CD4-positive, alpha-beta T cell treated with Interleukin-1 beta for 1 hour (primary cell): ENCODE data around the gene PDSS1.
"Not testable (repeated sequence)": the region's sequence is repeated elsewhere in the genome, so short reads cannot be mapped to it uniquely, and the experiment has no call there.

Source experiments
- DNase-seq, 2 donors: peaks; one replicate each; pipeline ENCODE4 v3.0.0-alpha.2; 2020 to 2022

PDSS1 gene, protein sequence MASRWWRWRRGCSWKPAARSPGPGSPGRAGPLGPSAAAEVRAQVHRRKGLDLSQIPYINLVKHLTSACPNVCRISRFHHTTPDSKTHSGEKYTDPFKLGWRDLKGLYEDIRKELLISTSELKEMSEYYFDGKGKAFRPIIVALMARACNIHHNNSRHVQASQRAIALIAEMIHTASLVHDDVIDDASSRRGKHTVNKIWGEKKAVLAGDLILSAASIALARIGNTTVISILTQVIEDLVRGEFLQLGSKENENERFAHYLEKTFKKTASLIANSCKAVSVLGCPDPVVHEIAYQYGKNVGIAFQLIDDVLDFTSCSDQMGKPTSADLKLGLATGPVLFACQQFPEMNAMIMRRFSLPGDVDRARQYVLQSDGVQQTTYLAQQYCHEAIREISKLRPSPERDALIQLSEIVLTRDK

DNA sequence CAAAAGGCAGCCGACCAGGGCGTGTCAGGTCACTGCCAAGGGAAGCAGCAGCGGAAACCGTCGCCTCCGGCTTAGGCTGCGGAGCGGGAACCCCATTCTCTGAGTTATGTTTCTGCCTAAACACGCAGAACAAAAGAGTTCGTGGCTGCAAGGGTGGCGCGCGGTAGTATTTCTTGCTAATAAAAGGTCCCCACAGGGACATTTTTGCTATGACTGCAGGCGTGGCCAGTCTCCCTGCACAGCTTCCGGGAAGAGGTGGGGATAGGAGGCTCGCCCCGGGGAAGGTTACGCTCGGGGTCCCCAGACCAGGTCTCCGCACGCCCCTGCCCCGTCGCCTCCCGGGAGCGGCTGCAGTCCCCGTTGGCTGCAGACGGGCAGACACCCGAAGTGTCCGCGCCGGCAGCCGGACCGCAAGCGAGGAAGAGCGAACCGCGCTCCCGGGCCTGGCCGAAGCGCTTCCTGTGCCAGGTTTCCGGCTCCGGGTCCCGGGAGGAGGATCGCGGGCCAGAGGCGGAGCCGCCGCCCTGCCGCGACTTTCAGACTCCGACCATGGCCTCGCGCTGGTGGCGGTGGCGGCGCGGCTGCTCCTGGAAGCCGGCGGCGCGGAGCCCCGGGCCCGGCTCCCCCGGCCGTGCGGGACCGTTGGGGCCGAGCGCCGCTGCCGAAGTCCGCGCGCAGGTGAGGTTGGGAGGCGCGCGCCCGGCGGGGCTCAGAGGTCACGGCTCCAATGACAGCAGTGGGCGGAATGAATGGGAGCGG lies at the start of gene PDSS1:
Gene PDSS1 (plus strand): TSS at position 539 of the 759 bp plus-strand sequence. CDS start 11 bp downstream, at position 550.
- DNase-seq = peak; percentile 52 to 64

DNA sequence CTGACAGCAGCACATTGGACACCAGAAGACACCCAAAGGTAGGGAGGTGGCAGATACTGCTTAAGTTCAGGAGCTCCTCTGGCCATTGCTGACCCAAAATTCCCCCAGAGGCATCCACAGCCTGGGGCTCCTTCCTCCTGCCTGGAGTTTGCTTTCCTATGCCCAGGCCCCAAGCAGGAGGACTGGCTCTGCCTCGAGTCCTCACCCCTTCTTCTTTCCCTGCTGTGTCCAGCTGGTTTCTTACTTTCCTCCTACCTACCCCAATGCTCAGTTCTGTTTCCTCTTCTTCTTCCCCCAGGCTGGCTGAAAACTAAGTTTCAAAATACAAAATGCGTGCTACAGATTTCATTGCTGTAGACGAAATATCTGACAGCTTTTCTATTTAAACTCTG lies 49.3 kb upstream of the PDSS1 start:
- DNase-seq = not testable (repeated sequence)

DNA sequence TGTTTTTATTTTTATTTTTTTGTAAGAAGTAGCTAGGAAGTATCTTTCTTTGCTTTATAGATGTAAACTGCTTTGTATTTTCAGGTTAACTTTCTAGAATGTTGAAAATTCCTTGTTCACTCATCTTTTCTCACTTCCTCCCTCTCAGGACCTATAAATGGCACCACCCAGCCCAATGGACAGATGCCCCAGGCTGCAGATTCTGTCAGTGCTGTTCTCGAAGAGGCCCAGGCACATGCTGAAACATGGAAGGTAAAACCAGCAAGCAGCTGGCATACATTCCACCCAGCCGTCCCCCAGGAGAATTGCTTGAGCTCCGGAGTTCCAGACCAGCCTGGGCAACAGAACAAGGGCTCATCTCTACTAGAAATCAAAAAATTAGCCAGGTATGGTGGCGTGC lies 47.1 kb upstream of the PDSS1 start:
- no peak for DNase-seq

DNA sequence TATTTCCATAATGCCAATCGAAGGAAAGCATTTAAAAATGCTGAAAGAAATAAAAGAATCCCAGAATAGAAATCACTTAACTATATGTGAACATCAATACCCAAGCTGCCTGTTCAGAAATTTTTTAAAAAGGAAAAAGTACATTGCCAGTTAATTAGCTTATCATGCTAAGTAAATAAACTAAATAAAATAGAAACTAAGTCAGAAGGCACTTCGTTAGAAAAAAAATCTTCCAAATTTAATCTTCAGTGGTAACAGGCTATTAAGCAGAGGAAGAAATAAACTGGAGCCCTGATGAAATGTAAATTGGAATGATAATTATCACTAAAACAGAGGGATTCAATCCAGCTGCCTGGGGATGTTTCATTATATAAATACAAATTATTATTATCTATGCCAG lies 46.0 kb upstream of the PDSS1 start:
- not testable (repeated sequence) for DNase-seq

DNA sequence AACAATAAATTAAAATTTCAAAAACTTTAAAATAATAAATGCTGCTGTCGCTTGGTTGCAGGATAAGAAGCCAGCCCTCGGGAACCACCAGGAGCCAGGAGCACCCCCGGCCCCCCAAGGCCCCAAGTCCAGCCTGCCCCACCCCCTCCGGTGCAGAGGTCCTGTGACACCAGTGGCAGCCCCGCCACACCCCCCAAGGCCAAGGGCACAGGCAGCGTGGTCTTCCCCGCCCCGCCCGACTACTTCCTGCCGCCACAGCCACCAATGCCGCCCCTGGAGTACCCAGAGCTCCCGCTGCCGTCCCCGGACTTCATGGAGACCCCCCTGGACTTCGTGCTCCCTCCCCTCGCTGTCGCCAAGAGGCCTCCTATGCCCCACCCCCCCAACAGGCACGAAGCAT lies 44.5 kb upstream of the PDSS1 start:
- DNase-seq = no peak

DNA sequence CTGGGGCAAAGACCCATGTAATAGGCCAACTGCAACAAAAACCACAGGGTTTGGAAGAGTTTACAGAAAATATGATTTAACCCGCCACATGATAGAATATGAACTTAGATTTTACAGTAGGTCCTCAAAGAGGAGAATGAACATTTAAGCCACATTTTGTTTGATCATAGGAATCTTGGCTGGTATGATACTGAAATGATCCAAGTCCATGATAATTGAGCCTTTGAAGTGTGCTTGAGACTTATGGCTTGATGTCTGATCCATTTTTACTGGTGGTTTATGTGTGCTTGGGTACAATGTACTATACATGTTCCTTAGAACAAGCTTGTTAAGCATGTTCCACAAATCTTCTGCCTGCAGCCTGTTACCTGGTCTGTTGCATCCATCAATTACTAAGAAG lies 41.8 kb upstream of the PDSS1 start:
- DNase-seq = no peak

DNA sequence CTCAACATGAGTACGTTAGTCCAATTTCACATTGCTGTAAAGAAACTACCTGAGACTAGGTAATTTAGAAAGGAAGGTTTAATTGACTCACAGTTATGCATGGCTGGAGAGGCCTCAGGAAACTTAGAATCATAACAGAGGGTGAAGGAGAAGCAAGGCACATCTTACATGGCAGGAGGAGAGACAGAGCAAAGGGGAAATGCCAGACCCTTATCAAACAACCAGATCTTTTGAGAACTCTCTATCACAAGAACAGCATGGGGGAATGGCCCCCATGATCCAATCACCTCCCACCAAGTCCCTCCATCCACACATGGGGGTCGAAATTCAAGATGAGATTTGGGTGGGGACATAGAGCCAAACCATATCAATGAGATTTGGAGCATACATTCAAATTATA lies 34.6 kb upstream of the PDSS1 start:
- DNase-seq = no peak

DNA sequence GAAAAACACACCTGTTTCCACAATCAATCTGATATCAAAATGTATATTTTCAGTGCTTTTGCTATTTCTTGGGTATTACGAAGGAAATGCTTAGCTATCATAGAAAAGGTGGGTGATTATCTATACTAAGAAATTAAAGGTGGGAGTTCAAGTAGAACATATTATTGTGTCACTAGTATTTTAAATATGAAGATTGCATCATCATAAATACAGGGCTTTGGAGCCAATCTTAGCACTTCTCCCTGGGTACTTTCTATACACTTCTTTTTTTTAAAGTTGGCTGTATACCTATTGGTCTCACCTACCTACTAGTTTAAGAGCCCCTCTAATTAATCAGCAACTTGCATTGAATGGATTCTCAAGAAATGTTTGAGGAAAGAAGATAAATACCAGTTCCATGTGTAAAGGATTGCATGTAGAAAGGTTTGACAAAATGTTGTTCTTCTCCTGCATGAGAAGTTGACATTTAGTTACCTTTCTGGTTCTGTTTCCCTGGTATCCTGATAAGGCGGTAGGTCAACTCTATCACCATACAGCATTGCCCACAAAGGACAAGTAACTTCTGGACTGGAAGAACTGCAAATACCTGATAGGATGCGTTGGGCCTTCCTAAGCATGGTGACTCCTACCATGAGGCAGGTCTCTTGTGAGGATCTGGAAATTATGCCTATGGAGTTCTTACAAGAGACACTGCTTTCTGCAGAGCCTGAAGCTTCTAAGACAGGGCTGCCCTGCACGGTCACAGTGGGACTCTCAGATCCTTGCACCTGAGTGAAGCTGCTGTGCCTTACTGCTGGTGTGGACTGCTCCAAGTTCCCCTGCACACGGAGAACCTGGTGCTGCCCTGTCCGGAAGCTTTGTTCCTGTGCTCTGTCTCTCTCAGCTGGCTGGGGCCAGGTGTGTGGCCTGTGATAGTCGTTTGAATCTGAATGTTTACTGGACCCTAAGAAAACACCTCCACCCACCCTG lies 32.1 kb upstream of the PDSS1 start:
- no peak for DNase-seq

DNA sequence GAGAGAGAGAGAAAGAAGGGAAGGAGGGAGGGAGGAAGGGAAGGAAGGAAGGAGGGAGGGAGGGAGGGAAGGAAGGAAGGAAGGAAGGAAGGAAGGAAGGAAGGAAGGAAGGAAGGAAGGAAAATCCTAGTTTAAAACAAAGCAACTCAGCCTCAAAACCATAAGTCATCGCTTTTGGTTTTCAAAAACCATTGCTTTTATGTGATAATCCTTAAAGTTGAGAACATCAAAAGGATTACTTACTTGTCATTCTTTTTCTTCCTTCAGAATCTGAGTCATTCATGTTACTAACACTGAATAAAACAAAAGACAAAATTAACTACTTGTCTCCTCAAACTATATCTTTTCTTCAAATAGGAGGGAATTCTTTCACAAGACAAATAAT lies 21.6 kb upstream of the PDSS1 start:
- no peak for DNase-seq

DNA sequence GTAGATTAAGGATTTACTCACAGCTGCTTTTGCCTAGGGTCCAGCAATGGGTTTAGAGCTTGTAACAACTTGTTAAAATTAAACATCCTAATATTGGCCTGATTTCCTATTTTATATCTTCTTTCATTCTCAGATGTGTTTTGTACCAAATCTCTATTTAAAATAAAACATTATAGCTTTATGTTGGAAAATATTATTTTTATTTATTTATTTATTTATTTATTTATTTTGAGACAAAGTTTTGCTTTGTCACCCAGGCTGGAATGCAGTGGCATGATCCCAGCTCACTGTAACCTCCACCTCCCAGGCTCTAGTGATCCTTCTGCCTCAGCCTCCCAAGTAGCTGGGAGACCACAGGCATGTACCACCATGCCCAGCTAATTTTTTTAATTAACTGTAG lies 17.9 kb upstream of the PDSS1 start:
- no peak for DNase-seq

DNA sequence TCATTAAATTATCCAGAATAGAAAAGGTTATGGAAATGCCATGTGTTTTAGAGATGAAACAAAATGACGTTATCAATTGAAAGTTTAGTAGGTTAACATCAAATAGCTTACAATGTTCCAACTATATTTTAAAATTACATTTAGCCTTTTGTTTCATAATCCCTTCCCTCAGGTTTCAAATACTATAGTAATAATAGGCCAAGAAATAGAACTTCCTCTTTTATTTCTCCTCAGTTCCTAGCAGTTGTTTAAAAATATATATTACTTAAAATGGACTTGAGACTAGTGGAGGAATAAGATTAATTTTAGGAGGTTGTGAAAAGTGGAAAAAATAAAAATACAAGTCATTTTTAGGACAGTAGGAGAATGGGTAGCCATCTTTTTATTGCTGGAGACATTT lies 16.4 kb upstream of the PDSS1 start:
- no peak for DNase-seq

DNA sequence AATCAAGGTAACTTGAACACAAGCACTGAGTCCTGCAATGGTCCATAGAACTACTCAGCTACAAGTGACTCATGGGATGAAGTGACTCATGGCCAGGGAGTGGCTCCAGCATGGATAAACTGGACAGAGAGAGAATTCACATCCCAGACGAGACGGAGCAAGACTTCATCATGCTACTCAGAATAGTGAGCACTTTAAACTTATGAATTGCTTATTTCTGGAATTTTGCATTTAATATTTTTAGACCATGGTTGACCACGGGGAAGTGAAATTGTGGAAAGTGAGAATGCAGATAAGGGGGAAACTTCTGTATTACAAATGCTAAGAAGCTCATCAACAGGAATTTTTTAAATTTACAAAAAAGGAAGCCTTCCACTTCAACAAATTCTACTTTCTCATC lies 15.5 kb upstream of the PDSS1 start:
- peak in 1 of 2 donors; percentile 43 for DNase-seq

DNA sequence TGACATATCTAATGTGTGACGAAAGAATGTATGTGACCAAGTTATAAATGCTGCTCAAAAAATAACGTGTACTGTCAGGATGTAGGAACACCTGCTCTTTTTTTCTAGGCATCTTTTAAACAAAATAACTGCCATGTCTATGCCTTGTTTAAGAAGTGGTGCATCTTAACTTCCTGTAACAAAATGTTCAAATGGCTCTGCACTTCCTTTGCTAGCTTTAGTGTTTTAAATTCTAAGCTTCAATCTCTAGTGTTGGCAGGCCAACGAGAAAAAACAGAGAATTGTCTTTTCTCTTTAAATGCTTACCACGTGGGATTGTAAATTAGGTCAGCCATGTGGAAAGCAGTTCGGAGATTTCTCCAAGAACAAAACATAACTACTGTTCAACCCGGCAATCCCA lies 14.6 kb upstream of the PDSS1 start:
- peak; percentile 6 to 36 for DNase-seq

DNA sequence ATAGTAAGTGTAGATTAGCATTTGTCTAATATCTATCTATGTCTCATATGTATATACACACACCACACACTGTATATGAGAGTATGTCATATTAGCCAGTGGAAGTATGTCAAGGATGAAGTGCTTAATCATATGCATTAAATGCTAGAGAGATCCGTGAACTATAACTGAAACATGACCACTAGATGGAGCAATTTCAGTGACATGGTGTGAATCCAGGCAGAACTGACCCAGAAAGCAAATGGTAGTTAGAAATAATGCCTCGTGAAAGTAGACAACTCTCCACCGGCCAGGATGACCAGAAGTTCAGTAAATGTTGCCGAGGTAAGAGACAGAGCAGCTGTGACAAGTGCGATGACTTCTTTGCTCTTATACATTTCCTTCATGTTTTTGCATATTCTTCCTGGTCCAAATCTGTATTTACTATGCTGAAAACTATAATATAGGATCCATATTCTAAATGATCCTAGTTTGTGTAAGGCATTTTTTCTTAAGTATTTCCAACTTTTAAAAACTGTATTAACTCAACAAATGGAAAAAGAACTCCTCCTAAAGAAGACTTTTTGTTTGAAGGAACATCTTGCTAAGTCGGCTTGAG lies 12.7 kb upstream of the PDSS1 start:
- DNase-seq = peak; percentile 9 to 62

DNA sequence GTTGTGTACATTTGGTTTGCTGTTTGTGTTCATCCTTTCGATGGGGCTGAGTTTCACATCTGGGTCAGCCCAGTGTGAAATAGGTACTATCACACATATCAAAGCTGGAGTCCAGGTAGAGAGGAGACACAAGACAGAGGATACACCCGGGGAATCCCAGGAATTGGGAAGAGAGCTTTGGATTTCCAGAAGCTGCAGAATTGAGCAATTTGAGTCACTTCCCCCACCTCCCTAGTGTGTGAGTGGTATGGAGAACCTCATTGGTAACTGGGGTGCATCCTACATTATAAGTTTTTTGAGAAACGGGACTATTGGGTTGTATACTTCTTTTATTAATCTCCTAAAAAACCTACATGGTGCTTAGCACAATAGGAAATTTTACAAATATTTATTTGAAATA lies 12.1 kb upstream of the PDSS1 start:
- DNase-seq = no peak

DNA sequence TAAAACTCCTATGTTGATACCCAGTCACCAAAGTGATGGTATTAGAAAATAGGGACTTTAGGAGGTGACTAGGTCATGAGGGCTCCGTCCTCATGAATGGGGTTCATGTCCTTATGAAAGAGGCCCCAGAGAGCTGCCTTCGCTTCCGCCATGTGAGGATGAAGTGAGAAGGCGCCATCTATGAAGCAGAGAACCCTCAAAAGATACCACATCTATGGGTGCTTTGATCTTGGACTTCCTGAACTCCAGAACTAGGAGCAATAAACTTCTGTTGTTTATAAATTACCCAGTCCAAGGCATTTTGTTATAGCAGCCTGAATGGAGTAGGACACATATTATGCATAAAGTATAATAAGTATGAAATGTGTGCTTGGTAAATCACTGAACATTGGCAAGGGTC lies 8.1 kb upstream of the PDSS1 start:
- peak in 1 of 2 donors; percentile 13 for DNase-seq

DNA sequence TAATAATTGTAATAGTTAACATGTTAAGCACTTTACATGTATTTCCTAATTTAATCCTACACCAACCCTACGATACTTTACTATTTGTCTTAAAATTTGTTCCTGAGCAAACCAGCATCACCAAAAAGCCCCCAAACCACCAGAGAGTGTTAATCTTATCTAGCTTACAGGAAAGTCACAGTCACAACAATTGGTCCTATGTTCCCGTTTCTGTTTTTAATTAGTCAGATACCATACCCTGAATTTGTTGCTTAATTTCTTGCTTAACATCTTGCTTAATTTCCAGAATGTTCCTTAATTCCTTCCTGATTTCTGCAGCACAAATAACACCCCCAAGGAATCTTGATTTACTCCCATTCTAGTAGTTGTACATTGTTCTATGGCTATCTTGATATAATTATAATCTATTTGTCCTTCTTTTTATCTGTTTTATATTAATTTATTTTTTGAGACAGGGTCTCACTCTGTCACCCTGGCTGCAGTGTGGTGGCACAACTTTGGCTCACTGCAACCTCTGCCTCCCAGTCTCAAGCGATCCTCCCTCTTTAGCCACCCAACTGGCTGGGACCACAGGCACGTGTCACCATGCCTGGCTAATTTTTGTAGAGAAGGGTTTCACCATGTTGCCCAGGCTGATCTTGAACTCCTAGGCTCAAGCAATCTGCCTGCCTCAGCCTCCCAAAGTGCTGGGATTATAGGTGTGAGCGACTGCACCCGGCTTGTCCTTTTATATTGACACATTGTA lies 6.6 kb upstream of the PDSS1 start:
- no peak for DNase-seq

DNA sequence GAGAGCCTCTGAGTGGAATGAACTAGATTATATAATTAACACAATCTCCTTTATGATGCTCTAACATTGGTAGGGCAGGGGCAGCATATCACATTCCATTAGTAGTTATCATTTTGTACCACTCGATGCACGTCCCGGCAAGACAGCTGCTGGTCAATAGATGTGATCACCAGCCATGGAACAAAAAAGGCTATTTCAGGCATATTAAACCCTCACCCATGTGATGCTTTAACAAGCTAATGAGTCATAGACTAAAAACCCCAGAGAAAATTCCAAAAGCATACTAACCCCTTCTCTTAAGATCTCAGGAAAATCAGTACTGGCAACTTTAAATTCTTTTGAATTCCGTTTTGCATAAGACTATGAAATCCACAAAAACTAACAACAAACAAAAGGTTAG lies 3.0 kb upstream of the PDSS1 start:
- not testable (repeated sequence) for DNase-seq

DNA sequence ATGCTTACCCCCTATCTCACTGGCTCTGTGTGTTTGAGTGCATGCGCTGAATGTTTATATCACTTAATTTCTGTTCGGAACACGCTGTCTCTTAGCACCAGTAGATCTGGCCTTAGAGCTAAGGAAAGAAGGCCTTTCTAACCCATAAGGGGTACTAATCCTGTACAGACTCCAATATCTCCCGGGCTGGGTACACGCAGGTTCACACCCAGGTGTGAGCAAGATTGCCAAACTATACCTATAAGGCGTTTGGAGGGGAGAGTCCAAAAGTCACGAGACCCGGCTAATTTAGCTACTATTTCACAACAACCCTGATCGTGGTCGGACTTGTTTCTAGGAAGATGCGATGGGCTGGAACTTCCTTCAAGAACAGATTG lies 727 bp upstream of the PDSS1 start:
- DNase-seq = no peak

DNA sequence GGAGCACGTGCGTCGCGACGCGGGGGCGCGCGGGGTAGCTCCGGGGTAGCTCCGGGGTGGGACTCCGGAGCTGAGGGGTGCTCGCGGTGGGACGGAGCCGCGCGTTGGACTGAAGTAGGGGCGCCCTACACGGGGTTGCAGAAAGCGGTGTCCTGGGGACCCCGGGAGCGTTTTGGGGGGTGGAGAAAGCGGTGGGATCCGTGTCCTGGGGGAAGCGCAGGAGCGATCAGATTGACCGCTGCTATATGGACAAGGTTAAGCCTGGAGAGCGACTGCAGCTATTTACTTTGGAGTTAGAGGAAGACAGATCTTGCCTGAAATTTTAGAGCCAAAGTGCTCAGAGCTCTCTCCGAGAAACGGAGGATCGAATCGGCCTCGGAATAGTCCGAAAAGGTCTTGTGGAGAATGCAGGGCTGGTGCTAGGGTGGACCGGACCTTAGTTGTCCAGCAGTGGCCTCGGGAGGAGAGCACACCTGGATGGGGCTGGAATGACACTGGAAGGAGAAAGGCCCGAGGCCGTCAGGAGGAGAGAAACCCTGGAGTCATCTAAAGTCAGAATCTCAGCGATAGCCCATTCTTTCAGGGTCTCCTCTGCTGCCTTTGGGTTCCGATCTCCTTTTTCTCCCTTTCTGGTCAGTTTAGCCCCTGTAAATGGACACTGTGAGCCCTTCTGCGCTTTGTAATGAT lies 564 bp downstream of the PDSS1 start:
- no peak for DNase-seq

DNA sequence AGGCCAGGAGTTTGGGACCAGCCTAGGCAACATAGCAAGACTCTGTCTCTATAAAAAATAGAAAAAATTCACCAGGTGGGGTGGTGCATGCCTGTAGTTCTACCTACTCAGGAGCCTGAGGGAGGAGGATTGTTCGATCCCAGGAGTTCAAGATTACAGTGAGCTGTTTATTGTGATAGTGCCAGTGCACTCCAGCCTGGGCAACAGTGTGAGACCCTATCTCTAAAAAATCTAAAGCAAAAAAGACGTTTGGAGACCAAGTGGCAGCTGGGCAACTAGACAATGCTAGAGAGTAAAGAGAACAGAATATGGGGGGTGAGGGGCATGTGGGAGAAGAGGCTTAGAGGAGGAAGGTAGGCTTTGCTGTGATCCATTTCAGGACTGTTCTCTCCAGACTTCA lies 1.4 kb downstream of the PDSS1 start:
- no peak for DNase-seq
